GM23338 (cell line): ENCODE results near the gene TGFBR3. TPM values are rescaled to one million over a fixed set of nuclear protein-coding genes. Genes with fewer than 3 reads are reported as not detected.

Source experiments
- ATAC-seq: fragments of 200-7000 bp; cut with Tn5 transposase; 3 replicates; pipeline ENCODE4 v1.9.1; 2020
- DNase-seq: peaks from one replicate; pipeline ENCODE4 v3.0.0-alpha.2; 2015; ENCODE audit warnings: low spot score
- H2AFZ ChIP-seq: fragments of 200-600 bp; sonication (generic); 2 replicates; pipeline ENCODE4 v1.8.0; 2016; ENCODE audit warnings: antibody characterized with exemption, mild to moderate bottlenecking, moderate library complexity
- H3F3A ChIP-seq: fragments of 200-600 bp; sonication (generic); replicated peaks from 2 replicates; pipeline ENCODE4 v1.8.0; 2017; ENCODE audit warnings: antibody characterized with exemption, mixed run types, low read depth
- H3K27ac ChIP-seq: fragments of 200-600 bp; sonication (generic); 2 replicates; pipeline ENCODE4 v1.6.1; 2016; ENCODE audit warnings: low read depth
- H3K27me3 ChIP-seq: fragments of 200-600 bp; sonication (generic); 2 replicates; pipeline ENCODE4 v1.8.0; 2016; ENCODE audit warnings: mild to moderate bottlenecking, mixed run types, moderate library complexity; ENCODE audit not compliant: insufficient read depth
- H3K36me3 ChIP-seq: fragments of 200-600 bp; sonication (generic); 2 replicates; pipeline ENCODE4 v1.8.0; 2016; ENCODE audit warnings: mild to moderate bottlenecking; ENCODE audit not compliant: insufficient read depth
- H3K4me1 ChIP-seq: fragments of 200-600 bp; sonication (generic); 2 replicates; pipeline ENCODE4 v1.8.0; 2016; ENCODE audit warnings: mild to moderate bottlenecking, moderate library complexity; ENCODE audit not compliant: insufficient read depth
- H3K4me2 ChIP-seq: fragments of 200-600 bp; sonication (generic); 2 replicates; pipeline ENCODE4 v1.7.1; 2017; ENCODE audit warnings: mixed run types
- H3K4me3 ChIP-seq: fragments of 200-600 bp; sonication (generic); 2 replicates; pipeline ENCODE4 v1.6.1; 2016; ENCODE audit warnings: mixed run types
- H3K79me2 ChIP-seq: fragments of 200-600 bp; sonication (generic); replicated peaks from 2 replicates; pipeline ENCODE4 v1.8.0; 2017; ENCODE audit warnings: mild to moderate bottlenecking; ENCODE audit not compliant: insufficient read depth
- H3K9me2 ChIP-seq: fragments of 200-600 bp; sonication (generic); 2 replicates; pipeline ENCODE4 v1.8.0; 2017; ENCODE audit not compliant: insufficient read depth
- H4K20me1 ChIP-seq: fragments of 200-600 bp; sonication (generic); replicated peaks from 2 replicates; pipeline ENCODE4 v1.8.0; 2017; ENCODE audit warnings: mild to moderate bottlenecking; ENCODE audit not compliant: insufficient read depth
- H3K27ac Mint-ChIP-seq: 2 replicates; pipeline ENCODE4 v1.8.0; 2020; ENCODE audit warnings: inconsistent platforms, mild to moderate bottlenecking, moderate library complexity, mixed read lengths
- H3K27me3 Mint-ChIP-seq: 3 replicates; pipeline ENCODE4 v1.8.0; 2022; ENCODE audit warnings: low read depth, mild to moderate bottlenecking, moderate library complexity, mixed read lengths, inconsistent platforms; ENCODE audit not compliant: insufficient read depth, poor library complexity
- H3K36me3 Mint-ChIP-seq: 3 replicates; pipeline ENCODE4 v1.8.0; 2021; ENCODE audit warnings: low read depth, mild to moderate bottlenecking, inconsistent platforms, moderate library complexity, mixed read lengths
- H3K4me1 Mint-ChIP-seq: 3 replicates; pipeline ENCODE4 v1.8.0; 2020; ENCODE audit warnings: mild to moderate bottlenecking, inconsistent platforms, mixed read lengths
- H3K4me3 Mint-ChIP-seq: 3 replicates; pipeline ENCODE4 v1.8.0; 2021; ENCODE audit warnings: moderate library complexity, mild to moderate bottlenecking, inconsistent platforms, mixed read lengths
- H3K9me3 Mint-ChIP-seq: 3 replicates; pipeline ENCODE4 v1.8.0; 2020; ENCODE audit warnings: moderate library complexity, mild to moderate bottlenecking, inconsistent platforms, mixed read lengths
- CREB1 ChIP-seq: fragments of 250-450 bp; sonication (Bioruptor Pico); IDR thresholded peaks from 2 replicates; pipeline ENCODE4 v1.5.0; 2020; ENCODE audit warnings: low read depth, mild to moderate bottlenecking, moderate library complexity
- EZH2 ChIP-seq: fragments of 200-600 bp; sonication (generic); IDR thresholded peaks from one replicate; pipeline ENCODE4 v1.8.0; 2017; ENCODE audit warnings: antibody characterized with exemption, mild to moderate bottlenecking, low read depth; ENCODE audit not compliant: unreplicated experiment
- JUNB ChIP-seq: IDR thresholded peaks from one replicate; pipeline ENCODE4 v1.6.1; 2016; ENCODE audit warnings: antibody characterized with exemption; ENCODE audit not compliant: unreplicated experiment
- NANOG ChIP-seq: IDR thresholded peaks from 2 replicates; pipeline ENCODE4 v1.6.1; 2016; ENCODE audit warnings: antibody characterized with exemption, borderline replicate concordance
- POLR2AphosphoS5 ChIP-seq: IDR thresholded peaks from 2 replicates; pipeline ENCODE4 v1.6.1; 2016; ENCODE audit warnings: antibody characterized with exemption, low read depth
- STAT1 ChIP-seq: IDR thresholded peaks from one replicate; pipeline ENCODE4 v1.6.1; 2016; ENCODE audit warnings: antibody characterized with exemption; ENCODE audit not compliant: unreplicated experiment
- ZNF331 ChIP-seq: fragments of 250-450 bp; sonication (Bioruptor Pico); IDR thresholded peaks from 2 replicates; pipeline ENCODE4 v1.5.0; 2020; ENCODE audit warnings: low read depth, mild to moderate bottlenecking, moderate library complexity
- polyA plus RNA-seq: library from polyadenylated mRNA; unstranded; fragments of >200 nt; fragmentation: Nextera tagmentation; extraction: Ambion mirVana; gene quantifications from 2 replicates; pipeline ENCODE4 v1.2.1, GENCODE V29; 2016
- total RNA-seq: library from RNA; depleted of rRNA; stranded (reverse); fragments of >200 nt; shearing (Covaris generic); gene quantifications from 2 replicates; pipeline ENCODE4 v1.2.3, GENCODE V29; 2014
- TF ChIP-seq, protein P1 (sequence below): IDR thresholded peaks from one replicate; pipeline ENCODE4 v1.6.1; 2018; ENCODE audit warnings: antibody characterized with exemption; ENCODE audit not compliant: unreplicated experiment
- TF ChIP-seq, protein P2 (sequence below): fragments of 250-450 bp; sonication (Bioruptor Pico); IDR thresholded peaks from 2 replicates; pipeline ENCODE4 v1.5.0; 2020; ENCODE audit warnings: mild to moderate bottlenecking, moderate library complexity
- TF ChIP-seq, protein P3 (sequence below), 2 experiments: fragments of 200-600 bp in 1 of 2; sonication (generic) in 1 of 2; conservative IDR thresholded peaks; 2 replicates each; pipeline versions ENCODE4 v1.5.1 to v1.6.1; 2016 to 2017; ENCODE audit warnings: antibody characterized with exemption in 2 of 2, low read depth in 2 of 2, mild to moderate bottlenecking in 2 of 2, moderate library complexity in 1 of 2

TGFBR3 gene
- total and polyA plus RNA-seq, 2 experiments from 2014 or later: 1.7 to 2.9 TPM

DNA sequence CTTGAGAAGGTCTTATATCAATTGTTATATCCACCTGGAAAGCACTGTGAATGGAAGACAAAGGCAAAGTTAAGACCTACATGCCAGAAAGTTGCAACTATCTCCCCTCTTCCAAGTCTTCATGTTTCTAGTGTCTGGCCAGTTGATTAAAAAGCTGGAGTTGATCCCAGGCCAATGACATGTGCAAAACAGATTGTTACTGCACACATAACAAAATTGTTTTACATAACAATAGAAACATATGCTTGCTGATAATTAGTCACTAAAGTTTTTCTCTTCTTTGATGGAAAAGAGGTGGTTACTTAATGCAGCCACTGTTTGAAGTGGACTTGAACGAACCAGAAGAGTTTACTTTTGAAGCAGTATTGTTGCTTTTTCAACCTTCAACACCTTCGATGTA is 158.2 kb downstream of the TGFBR3 start:
- no peaks in the 10 kb centered on the region for H4K20me1 ChIP-seq
- no peaks in the 10 kb centered on the region for H3K4me1 ChIP-seq
- no peak overlapping the region for H2AFZ ChIP-seq
- H3K9me2 ChIP-seq: no peaks in the 10 kb centered on the region
- Mint-ChIP-seq H3K27me3 (peaks cover 5% of the 10 kb centered on the region), H3K9me3 (no peaks in the 10 kb centered on the region; the same call in 2 of the 3 replicates), H3K36me3 (no peaks in the 10 kb centered on the region), H3K4me1 (peaks cover 14% of the 10 kb centered on the region), H3K4me3 (no peak overlapping the region), H3K27ac (no peak overlapping the region)
- no peak overlapping the region for H3K4me3 ChIP-seq
- no peaks in the 10 kb centered on the region for H3K27me3 ChIP-seq
- no peak for DNase-seq
- H3K36me3 ChIP-seq: no peaks in the 10 kb centered on the region
- H3K27ac ChIP-seq: no peak overlapping the region
- H3K4me2 ChIP-seq: no peak overlapping the region
- TF ChIP-seq ZNF331 (CRISPR knock-in tag) (no peak), STAT1 (no peak), JUNB (no peak)
- TF ChIP-seq, protein P1, sequence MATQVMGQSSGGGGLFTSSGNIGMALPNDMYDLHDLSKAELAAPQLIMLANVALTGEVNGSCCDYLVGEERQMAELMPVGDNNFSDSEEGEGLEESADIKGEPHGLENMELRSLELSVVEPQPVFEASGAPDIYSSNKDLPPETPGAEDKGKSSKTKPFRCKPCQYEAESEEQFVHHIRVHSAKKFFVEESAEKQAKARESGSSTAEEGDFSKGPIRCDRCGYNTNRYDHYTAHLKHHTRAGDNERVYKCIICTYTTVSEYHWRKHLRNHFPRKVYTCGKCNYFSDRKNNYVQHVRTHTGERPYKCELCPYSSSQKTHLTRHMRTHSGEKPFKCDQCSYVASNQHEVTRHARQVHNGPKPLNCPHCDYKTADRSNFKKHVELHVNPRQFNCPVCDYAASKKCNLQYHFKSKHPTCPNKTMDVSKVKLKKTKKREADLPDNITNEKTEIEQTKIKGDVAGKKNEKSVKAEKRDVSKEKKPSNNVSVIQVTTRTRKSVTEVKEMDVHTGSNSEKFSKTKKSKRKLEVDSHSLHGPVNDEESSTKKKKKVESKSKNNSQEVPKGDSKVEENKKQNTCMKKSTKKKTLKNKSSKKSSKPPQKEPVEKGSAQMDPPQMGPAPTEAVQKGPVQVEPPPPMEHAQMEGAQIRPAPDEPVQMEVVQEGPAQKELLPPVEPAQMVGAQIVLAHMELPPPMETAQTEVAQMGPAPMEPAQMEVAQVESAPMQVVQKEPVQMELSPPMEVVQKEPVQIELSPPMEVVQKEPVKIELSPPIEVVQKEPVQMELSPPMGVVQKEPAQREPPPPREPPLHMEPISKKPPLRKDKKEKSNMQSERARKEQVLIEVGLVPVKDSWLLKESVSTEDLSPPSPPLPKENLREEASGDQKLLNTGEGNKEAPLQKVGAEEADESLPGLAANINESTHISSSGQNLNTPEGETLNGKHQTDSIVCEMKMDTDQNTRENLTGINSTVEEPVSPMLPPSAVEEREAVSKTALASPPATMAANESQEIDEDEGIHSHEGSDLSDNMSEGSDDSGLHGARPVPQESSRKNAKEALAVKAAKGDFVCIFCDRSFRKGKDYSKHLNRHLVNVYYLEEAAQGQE: no peak
- no peaks in the 10 kb centered on the region for H3K79me2 ChIP-seq
- H3F3A ChIP-seq: no peaks in the 10 kb centered on the region
- no peak for ATAC-seq

DNA sequence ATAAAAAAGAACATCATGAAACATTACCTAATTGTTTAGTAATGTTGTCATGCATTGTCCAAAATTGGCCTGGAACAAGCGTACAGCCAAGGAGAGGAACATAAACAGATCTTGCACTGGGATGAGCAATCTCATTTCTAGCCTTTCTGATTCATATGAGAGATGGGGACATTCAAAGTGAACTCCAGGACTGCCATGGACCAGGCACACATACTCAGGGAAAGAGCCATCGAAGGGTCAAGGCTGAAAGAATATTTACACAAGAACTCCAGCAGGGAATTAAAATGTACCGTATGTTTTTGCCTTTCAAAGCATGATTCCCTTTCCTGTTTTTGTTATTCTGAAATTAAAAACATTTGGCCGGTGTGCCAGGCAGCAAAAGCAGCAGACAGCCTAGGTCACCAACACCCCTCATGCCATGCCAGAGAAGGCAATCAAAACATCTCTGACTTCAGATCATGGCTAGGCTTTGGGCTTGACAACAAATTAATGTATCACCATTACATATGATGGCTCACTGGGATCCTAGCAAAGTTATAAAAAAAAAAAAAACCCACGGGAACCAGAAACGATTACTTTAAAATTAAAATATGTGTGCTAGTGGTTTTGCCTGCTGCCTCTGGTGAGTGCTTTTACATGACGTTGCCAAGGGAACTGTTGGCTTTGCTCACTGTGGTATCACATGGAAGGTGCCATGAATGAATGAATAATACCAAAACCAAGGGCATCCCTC is 159.8 kb downstream of the TGFBR3 start:
- H3K36me3 Mint-ChIP-seq: no peaks in the 10 kb centered on the region
- ATAC-seq: no peak
- TF ChIP-seq, protein P2, sequence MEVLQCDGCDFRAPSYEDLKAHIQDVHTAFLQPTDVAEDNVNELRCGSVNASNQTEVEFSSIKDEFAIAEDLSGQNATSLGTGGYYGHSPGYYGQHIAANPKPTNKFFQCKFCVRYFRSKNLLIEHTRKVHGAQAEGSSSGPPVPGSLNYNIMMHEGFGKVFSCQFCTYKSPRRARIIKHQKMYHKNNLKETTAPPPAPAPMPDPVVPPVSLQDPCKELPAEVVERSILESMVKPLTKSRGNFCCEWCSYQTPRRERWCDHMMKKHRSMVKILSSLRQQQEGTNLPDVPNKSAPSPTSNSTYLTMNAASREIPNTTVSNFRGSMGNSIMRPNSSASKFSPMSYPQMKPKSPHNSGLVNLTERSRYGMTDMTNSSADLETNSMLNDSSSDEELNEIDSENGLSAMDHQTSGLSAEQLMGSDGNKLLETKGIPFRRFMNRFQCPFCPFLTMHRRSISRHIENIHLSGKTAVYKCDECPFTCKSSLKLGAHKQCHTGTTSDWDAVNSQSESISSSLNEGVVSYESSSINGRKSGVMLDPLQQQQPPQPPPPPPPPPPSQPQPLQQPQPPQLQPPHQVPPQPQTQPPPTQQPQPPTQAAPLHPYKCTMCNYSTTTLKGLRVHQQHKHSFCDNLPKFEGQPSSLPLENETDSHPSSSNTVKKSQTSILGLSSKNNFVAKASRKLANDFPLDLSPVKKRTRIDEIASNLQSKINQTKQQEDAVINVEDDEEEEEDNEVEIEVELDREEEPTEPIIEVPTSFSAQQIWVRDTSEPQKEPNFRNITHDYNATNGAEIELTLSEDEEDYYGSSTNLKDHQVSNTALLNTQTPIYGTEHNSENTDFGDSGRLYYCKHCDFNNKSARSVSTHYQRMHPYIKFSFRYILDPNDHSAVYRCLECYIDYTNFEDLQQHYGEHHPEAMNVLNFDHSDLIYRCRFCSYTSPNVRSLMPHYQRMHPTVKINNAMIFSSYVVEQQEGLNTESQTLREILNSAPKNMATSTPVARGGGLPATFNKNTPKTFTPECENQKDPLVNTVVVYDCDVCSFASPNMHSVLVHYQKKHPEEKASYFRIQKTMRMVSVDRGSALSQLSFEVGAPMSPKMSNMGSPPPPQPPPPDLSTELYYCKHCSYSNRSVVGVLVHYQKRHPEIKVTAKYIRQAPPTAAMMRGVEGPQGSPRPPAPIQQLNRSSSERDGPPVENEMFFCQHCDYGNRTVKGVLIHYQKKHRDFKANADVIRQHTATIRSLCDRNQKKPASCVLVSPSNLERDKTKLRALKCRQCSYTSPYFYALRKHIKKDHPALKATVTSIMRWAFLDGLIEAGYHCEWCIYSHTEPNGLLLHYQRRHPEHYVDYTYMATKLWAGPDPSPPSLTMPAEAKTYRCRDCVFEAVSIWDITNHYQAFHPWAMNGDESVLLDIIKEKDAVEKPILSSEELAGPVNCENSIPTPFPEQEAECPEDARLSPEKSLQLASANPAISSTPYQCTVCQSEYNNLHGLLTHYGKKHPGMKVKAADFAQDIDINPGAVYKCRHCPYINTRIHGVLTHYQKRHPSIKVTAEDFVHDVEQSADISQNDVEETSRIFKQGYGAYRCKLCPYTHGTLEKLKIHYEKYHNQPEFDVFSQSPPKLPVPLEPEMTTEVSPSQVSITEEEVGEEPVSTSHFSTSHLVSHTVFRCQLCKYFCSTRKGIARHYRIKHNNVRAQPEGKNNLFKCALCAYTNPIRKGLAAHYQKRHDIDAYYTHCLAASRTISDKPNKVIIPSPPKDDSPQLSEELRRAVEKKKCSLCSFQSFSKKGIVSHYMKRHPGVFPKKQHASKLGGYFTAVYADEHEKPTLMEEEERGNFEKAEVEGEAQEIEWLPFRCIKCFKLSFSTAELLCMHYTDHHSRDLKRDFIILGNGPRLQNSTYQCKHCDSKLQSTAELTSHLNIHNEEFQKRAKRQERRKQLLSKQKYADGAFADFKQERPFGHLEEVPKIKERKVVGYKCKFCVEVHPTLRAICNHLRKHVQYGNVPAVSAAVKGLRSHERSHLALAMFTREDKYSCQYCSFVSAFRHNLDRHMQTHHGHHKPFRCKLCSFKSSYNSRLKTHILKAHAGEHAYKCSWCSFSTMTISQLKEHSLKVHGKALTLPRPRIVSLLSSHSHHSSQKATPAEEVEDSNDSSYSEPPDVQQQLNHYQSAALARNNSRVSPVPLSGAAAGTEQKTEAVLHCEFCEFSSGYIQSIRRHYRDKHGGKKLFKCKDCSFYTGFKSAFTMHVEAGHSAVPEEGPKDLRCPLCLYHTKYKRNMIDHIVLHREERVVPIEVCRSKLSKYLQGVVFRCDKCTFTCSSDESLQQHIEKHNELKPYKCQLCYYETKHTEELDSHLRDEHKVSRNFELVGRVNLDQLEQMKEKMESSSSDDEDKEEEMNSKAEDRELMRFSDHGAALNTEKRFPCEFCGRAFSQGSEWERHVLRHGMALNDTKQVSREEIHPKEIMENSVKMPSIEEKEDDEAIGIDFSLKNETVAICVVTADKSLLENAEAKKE: no peak
- TF ChIP-seq POLR2AphosphoS5 (no peak), JUNB (no peak), ZNF331 (CRISPR knock-in tag) (no peak), EZH2 (no peak), CREB1 (no peak), NANOG (no peak)
- TF ChIP-seq, protein P3, sequence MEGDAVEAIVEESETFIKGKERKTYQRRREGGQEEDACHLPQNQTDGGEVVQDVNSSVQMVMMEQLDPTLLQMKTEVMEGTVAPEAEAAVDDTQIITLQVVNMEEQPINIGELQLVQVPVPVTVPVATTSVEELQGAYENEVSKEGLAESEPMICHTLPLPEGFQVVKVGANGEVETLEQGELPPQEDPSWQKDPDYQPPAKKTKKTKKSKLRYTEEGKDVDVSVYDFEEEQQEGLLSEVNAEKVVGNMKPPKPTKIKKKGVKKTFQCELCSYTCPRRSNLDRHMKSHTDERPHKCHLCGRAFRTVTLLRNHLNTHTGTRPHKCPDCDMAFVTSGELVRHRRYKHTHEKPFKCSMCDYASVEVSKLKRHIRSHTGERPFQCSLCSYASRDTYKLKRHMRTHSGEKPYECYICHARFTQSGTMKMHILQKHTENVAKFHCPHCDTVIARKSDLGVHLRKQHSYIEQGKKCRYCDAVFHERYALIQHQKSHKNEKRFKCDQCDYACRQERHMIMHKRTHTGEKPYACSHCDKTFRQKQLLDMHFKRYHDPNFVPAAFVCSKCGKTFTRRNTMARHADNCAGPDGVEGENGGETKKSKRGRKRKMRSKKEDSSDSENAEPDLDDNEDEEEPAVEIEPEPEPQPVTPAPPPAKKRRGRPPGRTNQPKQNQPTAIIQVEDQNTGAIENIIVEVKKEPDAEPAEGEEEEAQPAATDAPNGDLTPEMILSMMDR (conservative IDR thresholded peaks at IDR 0.05; ENCODE audit: low read depth in 2 of 2): no peak

More for the DNA sequence above, 159.8 kb downstream of the TGFBR3 start:
- no peak overlapping the region for H2AFZ ChIP-seq
- H3K4me1 Mint-ChIP-seq: peaks cover under 1% of the 10 kb centered on the region; the same call in 2 of the 3 replicates
- no peaks in the 10 kb centered on the region for H3K9me2 ChIP-seq
- H3K36me3 ChIP-seq: no peaks in the 10 kb centered on the region
- DNase-seq: no peak
- H3K9me3 Mint-ChIP-seq: no peaks in the 10 kb centered on the region; the same call in 2 of the 3 replicates
- H3K27me3 ChIP-seq: no peaks in the 10 kb centered on the region
- no peaks in the 10 kb centered on the region for H3K4me1 ChIP-seq
- H3K27me3 Mint-ChIP-seq: peaks cover 5% of the 10 kb centered on the region
- no peak overlapping the region for H3K27ac ChIP-seq
- H3F3A ChIP-seq: no peaks in the 10 kb centered on the region
- no peak overlapping the region for H3K27ac Mint-ChIP-seq
- H3K4me2 ChIP-seq: no peak overlapping the region
- H3K4me3 Mint-ChIP-seq: no peak overlapping the region
- H3K79me2 ChIP-seq: no peaks in the 10 kb centered on the region
- no peak overlapping the region for H3K4me3 ChIP-seq
- H4K20me1 ChIP-seq: no peaks in the 10 kb centered on the region
